GM12864 (cell line): ENCODE results near the gene PDIA3.

Experiments
- DNase-seq: peaks from one replicate; pipeline ENCODE4 v3.0.0-alpha.2; 2011; ENCODE audit warnings: low read depth
- H3K4me3 ChIP-seq: 2 replicates; pipeline ENCODE4 v1.5.1; 2011; ENCODE audit warnings: mild to moderate bottlenecking, low read depth, low read length, control low read depth
- CTCF ChIP-seq: IDR thresholded peaks from 2 replicates; pipeline ENCODE4 v1.5.1; 2011; ENCODE audit warnings: low read depth, mild to moderate bottlenecking, moderate library complexity, low read length, control low read depth, inconsistent platforms; ENCODE audit errors: missing control alignments

Gene PDIA3

GRCh38 chr15:43771816-43772215 lies 25.6 kb downstream of the PDIA3 start:
- TF ChIP-seq CTCF: no peak
- no peak overlapping the region for H3K4me3 ChIP-seq
- DNase-seq: no peak

GRCh38 chr15:43772624-43773023 lies 26.4 kb downstream of the PDIA3 start:
- H3K4me3 ChIP-seq: no peak overlapping the region
- no peak for DNase-seq
- TF ChIP-seq CTCF: no peak

GRCh38 chr15:43774062-43774461 lies 27.8 kb downstream of the PDIA3 start:
- TF ChIP-seq CTCF: no peak
- no peak for DNase-seq
- no peak overlapping the region for H3K4me3 ChIP-seq

- peak overlapping the region; percentile 48; the same call in 1 of the 2 replicates for H3K4me3 ChIP-seq
- DNase-seq: no peak
- no peak for TF ChIP-seq CTCF
These were observed 29.2 kb downstream of the PDIA3 start for GRCh38 chr15:43775411-43775965.

GRCh38 chr15:43776101-43776717 lies 30.0 kb downstream of the PDIA3 start:
- peak; percentile 77 for DNase-seq
- H3K4me3 ChIP-seq: peak overlapping the region; percentile 48
- TF ChIP-seq CTCF: no peak

- peak within 1 kb of the TSS; percentile 48 for H3K4me3 ChIP-seq
- no peak for TF ChIP-seq CTCF
- no peak for DNase-seq
These were observed 30.6 kb downstream of the PDIA3 start, which contains the start of gene ELL3 for GRCh38 chr15:43776718-43777266. TSS of gene ELL3 (minus strand) at chr15:43776966. CDS start at chr15:43776901, 65 bp downstream.
